GM10248 (cell line): ENCODE measurements around the gene ELF1.

Experiments used
- CTCF ChIA-PET: fragments of 300-600 bp; sonication (Branson Sonifier 250); formaldehyde crosslinking; extraction: SDS; loops from one replicate; lab custom pipeline; 2021; ENCODE audit warnings: antibody characterized with exemption; lab: Yijun Ruan, JAX
- POLR2A ChIA-PET: fragments of 350-650 bp; sonication (Branson Sonifier 250); formaldehyde crosslinking; extraction: SDS; loops from one replicate; lab custom pipeline; 2020; ENCODE audit warnings: antibody characterized with exemption; lab: Yijun Ruan, JAX
- DNase-seq: peaks from one replicate; pipeline ENCODE4 v3.0.0; 2012; ENCODE audit errors: extremely low spot score
- TF ChIP-seq, protein P1 (sequence below): IDR thresholded peaks from 2 replicates; pipeline ENCODE4 v1.5.1; 2012; ENCODE audit warnings: mild to moderate bottlenecking, low read depth; ENCODE audit errors: extremely low read depth, missing control alignments, control extremely low read depth

Gene ELF1

DNA sequence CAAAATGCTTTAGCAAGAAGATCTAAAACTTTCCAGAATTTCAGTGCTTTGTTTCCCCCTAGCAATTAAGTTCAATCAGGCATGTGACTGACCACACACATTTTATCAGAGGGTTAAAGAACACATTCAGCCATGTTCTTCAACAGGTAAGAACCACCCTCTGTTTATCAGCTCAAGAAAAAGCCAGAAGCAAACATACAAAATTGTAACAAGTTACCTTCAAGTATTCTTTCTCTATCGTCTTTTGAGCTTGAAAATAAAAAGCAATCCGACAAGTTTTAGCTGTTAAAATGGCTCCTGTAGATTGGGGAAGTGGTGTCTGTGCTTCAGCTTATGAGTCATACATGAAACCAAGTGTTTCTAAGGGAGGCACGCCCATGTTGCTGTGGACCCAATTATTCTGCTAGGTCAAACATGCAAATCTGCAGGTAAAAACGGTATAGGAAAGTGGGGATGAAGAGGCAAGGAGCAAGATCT is at the start of gene ELF1:
ELF1 (minus strand) TSS at position 306 of the 477 bp plus-strand sequence. CDS start 37,262 bp downstream, outside the sequence.
- TF ChIP-seq, protein P1, sequence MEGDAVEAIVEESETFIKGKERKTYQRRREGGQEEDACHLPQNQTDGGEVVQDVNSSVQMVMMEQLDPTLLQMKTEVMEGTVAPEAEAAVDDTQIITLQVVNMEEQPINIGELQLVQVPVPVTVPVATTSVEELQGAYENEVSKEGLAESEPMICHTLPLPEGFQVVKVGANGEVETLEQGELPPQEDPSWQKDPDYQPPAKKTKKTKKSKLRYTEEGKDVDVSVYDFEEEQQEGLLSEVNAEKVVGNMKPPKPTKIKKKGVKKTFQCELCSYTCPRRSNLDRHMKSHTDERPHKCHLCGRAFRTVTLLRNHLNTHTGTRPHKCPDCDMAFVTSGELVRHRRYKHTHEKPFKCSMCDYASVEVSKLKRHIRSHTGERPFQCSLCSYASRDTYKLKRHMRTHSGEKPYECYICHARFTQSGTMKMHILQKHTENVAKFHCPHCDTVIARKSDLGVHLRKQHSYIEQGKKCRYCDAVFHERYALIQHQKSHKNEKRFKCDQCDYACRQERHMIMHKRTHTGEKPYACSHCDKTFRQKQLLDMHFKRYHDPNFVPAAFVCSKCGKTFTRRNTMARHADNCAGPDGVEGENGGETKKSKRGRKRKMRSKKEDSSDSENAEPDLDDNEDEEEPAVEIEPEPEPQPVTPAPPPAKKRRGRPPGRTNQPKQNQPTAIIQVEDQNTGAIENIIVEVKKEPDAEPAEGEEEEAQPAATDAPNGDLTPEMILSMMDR: no peak
- DNase-seq: peak; percentile 59
- ChIA-PET CTCF (interaction anchor here (0.9 to 4.4 kb wide), 12 partner anchors 8 to 241 kb away, joined by 3 to 24 read pairs (median 4); no protein-coding TSS in a partner anchor), POLR2A (no interaction called here)

DNA sequence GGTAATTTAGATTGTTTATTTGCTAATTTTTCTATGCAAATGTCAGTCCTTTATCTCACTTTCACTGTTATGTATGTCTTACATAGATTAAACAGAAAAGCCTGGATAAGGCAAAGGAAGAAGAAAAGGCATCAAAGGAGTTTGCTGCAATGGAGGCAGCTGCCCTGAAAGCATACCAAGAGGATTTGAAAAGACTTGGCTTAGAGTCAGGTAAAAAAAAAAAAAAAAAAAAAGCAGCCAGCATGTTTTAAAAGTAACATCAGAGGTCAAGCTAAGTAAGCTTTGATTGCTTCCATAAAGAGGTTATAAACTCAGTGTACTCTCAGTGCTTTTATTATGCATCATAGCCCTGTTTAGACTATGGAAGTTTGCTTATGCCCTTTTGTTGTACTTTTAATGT is 46.0 kb upstream of the ELF1 start:
- CTCF ChIA-PET: no interaction called here
- no peak for DNase-seq
- POLR2A ChIA-PET: no interaction called here

DNA sequence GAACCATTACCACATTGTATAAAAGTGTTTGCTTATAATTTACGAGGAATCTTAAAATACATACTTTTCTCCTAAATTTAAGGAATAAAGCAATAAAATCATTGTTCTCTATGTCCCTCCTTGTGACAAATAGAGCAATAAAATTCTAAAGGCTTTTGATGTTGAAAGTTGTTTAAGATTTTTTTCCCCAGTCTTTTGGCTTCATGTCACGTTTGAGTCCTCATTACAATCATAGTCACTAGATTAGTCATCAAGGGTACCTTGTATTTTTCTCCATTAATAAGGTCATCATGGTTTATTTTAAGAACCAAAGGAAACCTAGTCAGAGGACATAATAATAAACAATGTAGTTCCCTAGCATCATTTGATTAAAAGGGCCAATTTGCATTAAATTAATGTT is 45.4 kb upstream of the ELF1 start:
- ChIA-PET CTCF (interaction anchor here (1.7 kb wide), 1 partner anchor 10 kb away, joined by 8 read pairs; no protein-coding TSS in a partner anchor), POLR2A (no interaction called here)
- DNase-seq: no peak
- TF ChIP-seq, protein P1: no peak

More for the DNA sequence above, 46.0 kb upstream of the ELF1 start:
- TF ChIP-seq, protein P1: no peak

DNA sequence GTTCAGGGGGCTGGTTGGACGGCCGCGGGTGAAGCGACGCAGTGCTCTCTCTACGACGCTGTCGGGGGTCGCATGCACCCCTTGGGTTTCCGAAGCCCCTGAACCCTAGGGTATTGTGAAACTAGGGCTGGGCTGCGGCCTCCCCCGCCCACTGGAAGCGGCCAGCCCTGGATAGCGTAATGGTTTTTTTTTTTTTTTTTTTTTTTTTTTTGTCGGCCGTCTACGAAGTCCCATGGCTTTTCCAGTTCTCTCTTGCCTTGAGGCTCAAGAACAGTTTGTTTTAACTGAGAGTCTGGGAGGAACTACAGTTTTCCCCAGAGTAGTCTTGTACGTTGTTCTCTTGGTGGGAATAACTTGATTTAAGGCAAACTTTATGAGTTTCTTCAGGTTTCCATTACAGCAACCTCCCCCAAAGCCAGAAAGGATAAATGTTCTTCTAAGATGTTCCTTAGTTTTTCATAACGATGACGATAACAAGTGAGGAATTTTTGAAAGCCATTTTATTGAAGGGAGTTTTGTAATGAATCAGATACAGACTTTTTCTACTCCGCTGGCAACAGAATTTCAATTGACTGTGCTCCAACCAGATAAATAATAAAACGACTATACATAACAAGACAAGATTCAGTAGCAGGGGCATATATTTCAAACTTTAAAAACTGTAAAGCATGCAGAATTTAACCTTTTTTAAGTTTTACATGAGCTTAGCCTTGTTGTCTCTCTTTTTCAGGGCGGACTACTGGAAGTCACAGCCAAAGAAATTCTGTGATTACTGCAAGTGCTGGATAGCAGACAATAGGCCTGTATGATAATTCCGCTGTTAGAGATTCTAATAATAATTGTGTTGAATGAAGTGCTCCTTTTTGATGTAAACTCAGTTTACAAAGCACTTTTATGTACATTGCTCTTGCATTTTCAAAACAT is 43.1 kb upstream of the ELF1 start:
- ChIA-PET POLR2A (interaction anchor here (1.0 kb wide), 1 partner anchor 10 kb away, joined by 3 read pairs; no protein-coding TSS in a partner anchor), CTCF (interaction anchor here (1.2 to 1.3 kb wide), 2 partner anchors 10 to 140 kb away, joined by 3 read pairs; no protein-coding TSS in a partner anchor)
- TF ChIP-seq, protein P1: no peak
- DNase-seq: no peak

DNA sequence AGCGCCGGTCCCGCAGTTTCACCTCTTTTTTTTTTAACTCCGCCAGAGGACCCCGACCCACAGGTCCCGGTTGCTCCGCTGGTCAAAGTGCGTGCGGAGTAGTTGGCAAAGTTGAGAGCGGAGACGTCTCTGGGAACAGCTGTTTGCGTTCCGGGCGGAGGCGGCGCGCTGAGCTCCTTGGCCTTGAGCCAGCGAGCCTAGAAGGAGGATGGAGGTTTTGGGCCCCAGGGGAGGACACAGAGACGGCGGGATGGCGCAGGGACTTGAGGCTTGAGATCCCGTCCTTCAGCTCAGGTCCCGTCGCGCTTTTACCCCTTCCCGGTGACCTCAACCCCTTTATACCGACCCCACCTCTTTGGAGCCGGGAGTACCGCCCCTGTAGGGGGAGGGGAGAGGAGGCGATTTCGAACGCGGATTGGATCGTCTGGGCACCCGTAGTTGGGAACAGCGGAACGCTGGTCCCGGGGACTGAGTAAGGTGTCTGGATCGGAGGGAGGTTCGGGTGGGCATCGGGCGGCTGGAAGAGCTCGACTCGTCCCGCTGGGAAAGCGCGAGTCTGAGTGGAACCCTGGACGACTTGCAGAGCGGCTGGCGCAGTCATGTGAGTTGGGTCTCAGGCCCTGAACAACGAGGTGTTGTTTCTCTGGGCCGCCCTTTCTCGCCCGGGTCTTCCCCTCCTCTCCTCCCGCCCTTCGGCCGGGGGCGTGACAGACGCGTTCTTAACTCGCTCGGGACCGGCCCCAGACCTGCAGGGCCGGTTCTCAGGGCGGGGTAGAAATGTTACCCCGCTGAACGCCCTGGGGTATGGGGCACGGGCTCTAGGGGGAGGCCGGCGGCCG is 42.2 kb upstream of the ELF1 start, which contains the start of gene WBP4:
WBP4 (plus strand) TSS at position 435 of the 839 bp plus-strand sequence; CDS start at position 600, 165 bp downstream.
- POLR2A ChIA-PET: interaction anchor here (0.6 to 1.3 kb wide), 6 partner anchors 9 to 954 kb away, joined by 3 to 4 read pairs (median 3); partner anchors contain the start of gene SLC25A15
- peak; percentile 92 for DNase-seq
- CTCF ChIA-PET: interaction anchor here (0.7 to 1.5 kb wide), 9 partner anchors 8 to 162 kb away, joined by 3 to 6 read pairs (median 3); partner anchors contain the start of gene ELF1
- TF ChIP-seq, protein P1: peak; percentile 3
